MV-4-11 (cell line): ENCODE data around the gene TRABD2A.
A peak's percentile ranks its signal among the peaks of the same experiment; 100 is the strongest.

Source experiments
- DNase-seq: peaks from one replicate; lab custom pipeline; 2025; lab: John Stamatoyannopoulos, UW

Gene TRABD2A

DNA sequence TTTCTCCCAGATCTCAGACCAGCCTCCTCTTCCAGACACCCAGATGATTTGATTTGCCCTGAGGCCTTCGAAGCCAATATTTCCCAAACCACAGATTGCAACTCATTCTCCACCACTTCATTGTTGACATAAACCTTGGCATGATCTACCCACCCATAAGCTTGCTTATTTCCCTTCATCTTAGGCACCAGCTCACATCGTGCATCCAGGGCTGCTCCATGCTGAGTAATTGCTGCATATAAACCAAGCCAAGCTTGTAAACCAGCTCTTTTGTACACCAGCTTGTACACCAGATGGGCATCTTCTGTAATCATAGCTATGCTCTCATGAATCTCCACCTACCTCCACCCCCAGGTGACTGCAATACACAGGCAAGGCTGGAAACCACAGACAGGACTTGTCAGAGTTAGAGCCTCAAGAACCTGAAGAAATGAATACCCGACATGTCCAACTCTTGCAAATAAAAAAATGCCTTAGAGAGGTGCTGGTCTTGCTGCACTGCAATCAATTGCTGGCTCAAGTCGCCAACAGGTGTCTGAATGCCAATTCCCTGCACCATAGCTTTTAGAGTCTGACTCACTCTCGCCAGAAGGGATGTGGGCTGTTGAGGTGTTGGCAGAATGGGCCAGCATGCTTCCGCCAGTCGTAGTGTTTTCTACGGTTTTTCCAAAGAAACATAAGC is 31.5 kb downstream of the TRABD2A start:
- no peak for DNase-seq

GRCh38 chr2:84847326-84848050 is 33.4 kb downstream of the TRABD2A start:
- no peak for DNase-seq

DNA sequence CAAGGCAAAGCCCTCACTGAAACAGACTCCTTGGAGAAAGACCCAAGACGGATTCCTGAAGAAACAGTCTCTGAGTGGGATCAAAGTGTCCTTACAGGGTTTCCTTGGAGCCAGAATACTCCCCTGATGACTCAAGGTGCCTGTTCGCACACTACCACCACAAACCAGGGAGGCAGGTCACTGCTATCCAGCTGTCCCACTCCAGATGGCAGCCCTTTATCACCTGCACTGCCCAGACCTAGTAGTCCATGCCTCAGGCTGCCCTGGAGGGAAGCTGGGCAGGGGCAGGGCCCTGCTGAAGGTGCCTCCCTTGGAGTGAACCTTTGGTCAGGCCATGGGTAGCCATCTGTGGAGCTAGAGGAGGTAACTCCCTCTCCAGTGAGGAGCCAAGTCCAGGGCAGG is 34.1 kb downstream of the TRABD2A start:
- DNase-seq, result no peak

DNA sequence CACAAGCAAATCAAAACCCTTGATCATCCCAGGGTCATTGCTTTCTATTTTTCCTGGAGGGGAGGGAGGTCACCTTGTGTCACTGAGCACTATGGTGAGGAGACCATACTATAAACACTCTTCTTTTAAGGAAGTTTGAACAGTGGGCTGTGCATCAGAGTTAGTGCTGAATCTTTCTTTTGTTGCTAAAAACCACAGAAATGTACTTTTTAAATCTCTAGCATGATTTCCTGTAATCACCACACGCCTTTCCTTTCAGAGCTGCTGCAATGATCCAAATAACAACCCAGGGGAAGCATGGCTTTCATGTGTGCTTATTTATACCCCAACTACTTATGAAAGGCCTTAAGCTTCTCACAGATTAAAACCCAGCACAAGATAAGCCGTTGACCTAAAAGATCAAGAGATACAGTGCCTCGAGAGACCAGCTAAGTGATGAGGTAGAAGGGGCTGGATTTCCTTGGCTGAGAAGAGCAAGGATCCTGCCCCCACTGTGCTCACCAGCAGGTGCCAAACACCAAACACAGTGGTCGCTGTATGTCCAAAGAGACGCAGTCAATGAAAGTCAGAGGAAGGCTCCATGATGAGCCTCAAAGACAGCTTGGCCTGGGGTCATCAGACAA is 34.7 kb downstream of the TRABD2A start:
- DNase-seq, result peak; percentile 64

DNA sequence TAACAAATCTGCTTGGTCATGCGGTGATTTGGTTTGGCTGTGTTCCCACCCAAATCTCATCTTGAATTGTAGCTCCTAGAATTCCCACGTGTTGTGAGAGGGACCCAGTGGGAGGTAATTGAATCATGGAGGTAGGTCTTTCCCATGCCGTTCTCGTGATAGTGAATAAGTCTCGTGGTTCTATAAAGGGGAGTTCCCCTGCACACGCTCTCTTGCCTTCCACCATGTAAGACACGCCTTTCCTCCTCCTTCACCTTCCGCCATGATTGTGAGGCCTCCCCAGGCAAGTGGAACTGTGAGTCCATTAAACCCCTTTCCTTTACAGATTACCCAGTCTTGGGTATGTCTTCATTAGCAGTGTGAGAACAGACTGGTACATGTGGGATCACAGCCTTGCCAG is 36.7 kb downstream of the TRABD2A start:
- DNase-seq, result no peak

- DNase-seq, result no peak
Observed at GRCh38 chr2:84841577-84841976, 39.3 kb downstream of the TRABD2A start.

- DNase-seq, result no peak
Observed at GRCh38 chr2:84840306-84840705, 40.6 kb downstream of the TRABD2A start.

GRCh38 chr2:84839851-84840250 is 41.0 kb downstream of the TRABD2A start:
- DNase-seq, result no peak

DNA sequence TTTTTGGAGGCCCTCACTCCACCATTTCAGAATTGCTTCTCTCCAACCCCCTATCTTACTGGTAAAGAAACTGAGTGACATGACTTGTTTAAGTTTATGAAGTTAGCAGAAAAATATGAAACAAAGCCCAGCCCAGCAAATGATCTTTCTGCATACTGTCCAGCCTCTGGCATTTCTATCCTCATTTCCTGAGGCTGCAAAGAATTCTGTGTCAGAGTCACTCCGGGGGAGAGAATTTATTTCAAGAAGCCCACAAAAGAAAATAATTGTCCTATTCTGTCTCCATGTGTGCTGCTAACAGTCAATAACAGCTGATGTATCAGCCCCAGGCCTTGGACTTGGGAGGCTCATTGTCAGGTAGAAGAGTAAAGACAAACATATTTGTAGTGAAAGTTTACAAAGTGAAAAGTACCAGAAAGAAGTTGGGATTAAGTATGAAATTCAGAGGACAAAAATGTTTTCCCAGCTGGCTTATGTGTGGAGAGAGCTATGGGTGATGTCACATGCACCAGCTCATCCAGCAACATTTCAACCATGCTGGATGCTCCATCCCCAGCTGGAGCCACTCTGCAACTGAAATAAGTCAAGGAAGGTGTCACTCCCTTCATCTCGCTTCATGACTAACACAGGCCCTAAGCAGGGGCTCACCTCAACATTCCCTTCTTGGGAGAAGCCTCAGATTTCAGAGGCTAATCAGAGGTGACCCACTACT is 42.3 kb downstream of the TRABD2A start:
- DNase-seq, result no peak

DNA sequence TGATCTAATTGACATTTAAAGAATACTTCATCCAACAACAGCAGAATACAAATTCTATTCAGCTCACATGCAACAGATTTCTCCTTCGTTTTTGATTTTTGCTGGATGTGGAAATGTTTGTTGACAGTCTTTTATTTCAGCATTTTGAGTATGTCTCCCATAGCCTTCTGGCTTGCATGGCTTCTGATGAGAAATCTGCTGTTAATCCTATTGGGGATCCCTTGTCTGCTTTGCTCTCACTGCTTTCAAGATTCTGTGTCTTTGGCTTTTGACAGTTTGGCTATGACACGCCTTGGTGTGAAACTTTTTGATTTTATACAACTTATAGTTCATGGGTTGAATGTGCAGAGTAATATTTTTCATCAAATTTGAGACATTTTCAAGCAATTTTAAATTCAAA is 44.7 kb downstream of the TRABD2A start:
- DNase-seq, result no peak

- no peak for DNase-seq
Observed at GRCh38 chr2:84833481-84834150, 47.3 kb downstream of the TRABD2A start.

DNA sequence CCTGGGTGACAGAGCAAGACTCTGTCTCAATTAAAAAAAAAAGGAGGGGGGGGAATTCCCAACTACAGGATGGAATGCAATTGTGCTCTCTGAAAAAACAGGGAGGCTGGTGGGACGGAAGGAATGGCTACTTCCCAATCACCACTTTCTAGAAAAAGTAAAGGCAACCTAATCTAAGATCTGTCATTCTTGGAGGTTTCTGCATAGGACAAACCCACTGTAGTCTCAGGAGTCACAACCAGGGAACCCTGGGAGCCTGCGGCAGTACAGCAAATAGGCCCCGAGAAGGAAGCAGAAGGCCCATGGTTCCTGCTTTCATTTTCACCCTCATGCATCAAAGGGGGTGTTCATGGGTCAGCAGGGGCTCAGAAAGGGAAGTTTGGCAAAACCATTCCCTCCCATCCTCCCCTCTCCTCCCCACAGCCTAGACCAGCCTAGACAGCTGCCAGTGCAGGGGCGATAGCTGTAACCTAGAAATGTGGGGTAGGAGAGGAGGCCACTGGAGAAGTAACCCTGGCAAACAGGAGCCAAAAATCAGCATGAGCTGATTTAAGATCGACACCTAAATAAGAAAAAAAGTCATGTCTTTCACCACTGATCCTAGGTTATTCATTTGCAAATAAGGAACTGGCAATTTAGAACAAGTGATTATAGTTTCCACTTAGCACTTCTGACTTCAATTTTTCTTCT is 48.0 kb downstream of the TRABD2A start:
- DNase-seq, result peak; percentile 96

DNA sequence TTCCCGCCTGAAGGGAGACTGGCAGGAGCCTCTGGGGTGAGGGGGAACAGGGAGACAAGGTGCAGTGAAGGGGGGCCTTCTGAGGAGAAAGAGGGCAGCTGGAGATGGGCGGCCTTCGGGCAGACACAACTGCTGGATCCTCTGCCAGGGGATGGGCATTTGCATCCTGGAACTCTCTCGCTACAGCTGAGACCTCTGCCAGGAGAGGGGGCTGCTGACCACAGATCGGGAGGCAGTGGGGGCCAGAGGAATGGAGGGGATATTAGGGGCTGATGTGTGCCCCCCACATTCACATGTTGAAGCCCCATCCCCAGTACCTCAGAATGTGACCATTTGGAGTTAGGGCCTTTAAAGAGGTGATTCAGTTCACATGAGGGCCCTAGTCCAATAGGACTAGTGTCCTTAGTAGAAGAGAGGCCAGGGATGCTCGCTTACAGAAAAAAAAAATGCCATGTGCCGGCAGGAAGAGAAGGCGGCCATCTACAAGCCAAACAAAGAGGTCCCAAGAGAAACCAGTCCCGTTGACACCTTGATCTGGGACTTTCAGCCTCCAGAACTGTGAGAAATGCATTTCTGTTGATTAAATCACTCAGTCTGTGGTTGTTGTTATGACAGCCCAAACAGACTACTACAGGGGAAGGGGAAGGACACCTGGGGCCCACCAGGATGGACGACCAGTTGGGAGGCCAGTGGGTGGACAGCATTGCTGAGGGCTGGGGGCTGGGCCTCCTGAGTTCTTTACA is 50.0 kb downstream of the TRABD2A start:
- DNase-seq, result no peak

DNA sequence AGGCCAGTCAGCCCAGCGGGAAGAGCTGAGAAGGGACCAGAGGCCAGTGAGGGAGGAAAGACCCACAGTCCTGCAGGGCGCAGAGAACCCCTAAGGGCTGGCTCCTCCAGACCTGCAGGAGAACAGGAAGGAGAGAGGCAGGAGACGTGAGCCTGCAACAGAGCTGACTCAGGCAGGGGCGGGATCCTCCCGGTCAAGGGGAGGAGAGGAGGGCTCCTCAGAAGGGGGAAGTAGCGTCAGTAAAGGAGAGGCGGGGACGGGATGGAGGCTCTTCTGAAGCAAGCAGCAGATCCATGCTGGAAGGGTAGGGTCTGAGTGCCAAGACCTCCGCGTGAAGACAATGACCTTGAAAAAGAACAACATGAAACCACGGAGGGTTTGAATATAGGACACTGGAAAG is 50.8 kb downstream of the TRABD2A start:
- DNase-seq, result peak; percentile 90

DNA sequence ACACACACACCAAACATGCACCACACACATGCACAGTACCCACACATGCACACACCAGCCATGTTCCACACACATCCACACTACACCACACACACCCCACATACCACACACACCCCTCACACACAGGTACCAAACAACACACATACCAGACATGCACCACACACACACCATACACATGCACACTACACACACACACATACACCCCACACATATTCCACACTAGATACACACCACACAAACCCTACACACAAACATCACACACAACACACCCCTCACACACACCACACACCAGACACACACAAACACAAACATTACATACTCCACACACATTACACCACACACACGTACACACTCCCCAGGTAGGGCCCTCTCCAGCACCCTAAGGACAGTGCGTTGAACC is 51.2 kb downstream of the TRABD2A start:
- DNase-seq, result no peak

- DNase-seq, result no peak
Observed at GRCh38 chr2:84827978-84828575, 52.8 kb downstream of the TRABD2A start.

GRCh38 chr2:84823788-84824187 is 57.1 kb downstream of the TRABD2A start:
- no peak for DNase-seq

- DNase-seq, result no peak
Observed at GRCh38 chr2:84823229-84823628, 57.7 kb downstream of the TRABD2A start.

GRCh38 chr2:84821806-84822205 is 59.1 kb downstream of the TRABD2A start:
- DNase-seq, result no peak

- DNase-seq, result no peak
Observed at GRCh38 chr2:84817239-84817655, 63.6 kb downstream of the TRABD2A start.
